K562 (cell line): Measurements from ENCODE around the gene NMT1. TPM values are rescaled to one million over a fixed set of nuclear protein-coding genes. Genes with fewer than 3 reads are reported as not detected.

ENCODE experiments used
- ARHGAP35 ChIP-seq: fragments of 450-650 bp; IDR thresholded peaks from 2 replicates; pipeline ENCODE4 v1.6.1; 2018; ENCODE audit not compliant: partially characterized antibody
- ARID1B ChIP-seq: fragments of 450-650 bp; IDR thresholded peaks from 2 replicates; pipeline ENCODE4 v1.6.1; 2016; ENCODE audit warnings: antibody characterized with exemption, mild to moderate bottlenecking, inconsistent platforms
- ARID3A ChIP-seq: IDR thresholded peaks from 2 replicates; pipeline ENCODE4 v1.6.1; 2012; ENCODE audit warnings: low read depth, low read length, improper control_type of control experiment, borderline replicate concordance
- CUX1 ChIP-seq: fragments of 200-800 bp; sonication (Bioruptor generic); IDR thresholded peaks from 2 replicates; pipeline ENCODE4 v1.6.1; 2016; ENCODE audit warnings: missing genetic modification characterization, missing compliant biosample characterization
- E2F5 ChIP-seq: sonication (generic); formaldehyde crosslinking; IDR thresholded peaks from 2 replicates; pipeline ENCODE4 v1.8.0; 2022; ENCODE audit warnings: mild to moderate bottlenecking, missing genetic modification reagents
- ELF2 ChIP-seq: fragments of 250-450 bp; sonication (Bioruptor Pico); IDR thresholded peaks from 2 replicates; pipeline ENCODE4 v1.5.0; 2021; ENCODE audit warnings: mild to moderate bottlenecking
- HMGXB4 ChIP-seq: sonication (generic); formaldehyde crosslinking; IDR thresholded peaks from 2 replicates; pipeline ENCODE4 v1.8.1; 2023; ENCODE audit warnings: mild to moderate bottlenecking, missing genetic modification reagents
- NR4A1 ChIP-seq, 2 experiments: fragments of 250-450 bp in 1 of 2; fragments of 450-650 bp in 1 of 2; sonication (Bioruptor Pico) in 1 of 2; IDR thresholded peaks; 2 replicates each; pipeline versions ENCODE4 v1.4.0 to v1.6.1; 2016 to 2020; ENCODE audit warnings: mild to moderate bottlenecking in 2 of 2, missing compliant biosample characterization in 1 of 2, missing genetic modification characterization in 1 of 2, moderate library complexity in 1 of 2
- SIN3A ChIP-seq, 2 experiments: fragments of 150-350 bp in 1 of 2; IDR thresholded peaks; 2 replicates each; pipeline ENCODE4 v1.6.1; 2011 to 2016; ENCODE audit warnings: borderline replicate concordance in 2 of 2, low read depth in 2 of 2, low read length in 2 of 2, mild to moderate bottlenecking in 2 of 2, moderate library complexity in 2 of 2; ENCODE audit not compliant: control insufficient read depth in 1 of 2
- SNAPC5 ChIP-seq: fragments of 250-450 bp; sonication (Bioruptor Pico); IDR thresholded peaks from 2 replicates; pipeline ENCODE4 v1.8.0; 2021; ENCODE audit warnings: moderate library complexity, mild to moderate bottlenecking, inconsistent platforms
- ZFPM2 ChIP-seq: fragments of 250-450 bp; sonication (Bioruptor Pico); IDR thresholded peaks from 2 replicates; pipeline ENCODE4 v1.5.1; 2022; ENCODE audit warnings: mild to moderate bottlenecking
- polyA plus RNA-seq, 8 experiments: library from polyadenylated mRNA; depleted of rRNA in 4 of 8; stranded (reverse) in 5 of 8; unstranded in 3 of 8; fragments of >200 nt; fragmentation: Nextera tagmentation in 2 of 8; fragmentation: Illumina TruSeq in 1 of 8; extraction: Ambion mirVana in 2 of 8; extraction: Trizol in 1 of 8; gene quantifications; 2 replicates each; pipeline versions ENCODE4 v1.2.1 to v1.2.3, GENCODE V29; 2011 to 2014; ENCODE audit warnings: inconsistent platforms in 1 of 8, missing spikeins in 1 of 8
- total RNA-seq, 7 experiments: library from RNA; depleted of rRNA in 6 of 7; stranded (reverse); fragments of >200 nt in 6 of 7; fragmentation: Illumina TruSeq in 2 of 7; extraction: Trizol in 2 of 7; gene quantifications; 2 replicates each; pipeline versions ENCODE4 v1.2.1 to v1.2.3, GENCODE V29; 2011 to 2021; ENCODE audit warnings: low replicate concordance in 1 of 7

Gene NMT1
- total and polyA plus RNA-seq, 9 of the 15 experiments (the other 6 are each of a cell fraction or from before 2014, with no cell fraction given): 86.7 to 569 (median 213) TPM

- TF ChIP-seq CUX1 (CRISPR knock-in tag) (no peak), HMGXB4 (CRISPR knock-in tag) (no peak), SIN3A (IDR thresholded peaks at IDR 0.05; ENCODE audit: borderline replicate concordance in 2 of 2, control insufficient read depth in 1 of 2, low read depth in 2 of 2, low read length in 2 of 2) (peak; percentile 57 to 71; a peak in 1 of 4 replicates), SNAPC5 (no peak), E2F5 (CRISPR knock-in tag) (no peak), ZFPM2 (CRISPR knock-in tag) (no peak), ARID1B (peak; percentile 79), ELF2 (CRISPR knock-in tag) (no peak), ARID3A (peak; percentile 91; the same call in 1 of the 2 replicates), ARHGAP35 (no peak), NR4A1 (CRISPR knock-in tag; IDR thresholded peaks at IDR 0.05) (no peak), NR4A1 (tag; IDR thresholded peaks at IDR 0.05) (no peak)
These were observed 29.6 kb upstream of the NMT1 start (continued) for GRCh38 chr17:45031231-45032173.
